Esophagus squamous epithelium (tissue), 4 donors: ENCODE results near the gene DDX28.

Source experiments
- POLR2A ChIP-seq, 4 donors: fragments of 450-650 bp; IDR thresholded peaks; one replicate each; pipeline ENCODE4 v1.6.1; 2017; ENCODE audit warnings: antibody characterized with exemption in 4 of 4, mild to moderate bottlenecking in 4 of 4, moderate library complexity in 3 of 4
- TF ChIP-seq, protein P1 (sequence below), 6 experiments: fragments of 450-650 bp in 4 of 6; fragments of 200-600 bp in 2 of 6; sonication (generic) in 2 of 6; IDR thresholded peaks; one replicate each; pipeline ENCODE4 v1.5.1; 2016 to 2019; ENCODE audit warnings: antibody characterized with exemption in 6 of 6, mild to moderate bottlenecking in 4 of 6, moderate library complexity in 4 of 6

DNA sequence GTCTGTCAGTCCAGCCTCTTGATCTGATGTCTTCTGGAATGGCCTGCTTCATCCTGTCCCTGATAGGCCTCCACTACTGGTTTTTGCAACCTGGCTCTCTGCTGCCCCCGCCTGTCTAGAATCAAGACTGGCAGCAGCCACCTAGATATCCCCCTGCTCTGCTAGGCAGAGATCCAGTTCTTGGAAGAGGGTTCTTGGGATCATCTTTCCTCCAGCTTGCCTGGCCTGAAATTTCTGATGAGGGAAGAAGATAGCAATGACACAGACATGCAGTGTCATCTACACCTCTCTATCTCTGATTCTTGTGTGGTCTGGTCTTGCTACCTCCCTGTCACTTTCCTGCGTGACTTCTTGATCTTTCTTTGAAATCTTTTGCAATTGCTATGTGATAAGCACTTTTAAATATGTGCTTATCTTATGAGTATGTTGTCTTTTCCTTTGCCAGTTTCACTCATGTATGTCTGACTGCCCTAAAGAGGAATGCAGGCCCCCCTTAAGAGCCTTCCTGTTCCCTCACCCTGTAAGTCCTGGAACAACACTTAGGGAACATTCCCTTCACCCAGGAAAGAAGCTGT lies 41.8 kb upstream of the DDX28 start:
- TF ChIP-seq, protein P1, sequence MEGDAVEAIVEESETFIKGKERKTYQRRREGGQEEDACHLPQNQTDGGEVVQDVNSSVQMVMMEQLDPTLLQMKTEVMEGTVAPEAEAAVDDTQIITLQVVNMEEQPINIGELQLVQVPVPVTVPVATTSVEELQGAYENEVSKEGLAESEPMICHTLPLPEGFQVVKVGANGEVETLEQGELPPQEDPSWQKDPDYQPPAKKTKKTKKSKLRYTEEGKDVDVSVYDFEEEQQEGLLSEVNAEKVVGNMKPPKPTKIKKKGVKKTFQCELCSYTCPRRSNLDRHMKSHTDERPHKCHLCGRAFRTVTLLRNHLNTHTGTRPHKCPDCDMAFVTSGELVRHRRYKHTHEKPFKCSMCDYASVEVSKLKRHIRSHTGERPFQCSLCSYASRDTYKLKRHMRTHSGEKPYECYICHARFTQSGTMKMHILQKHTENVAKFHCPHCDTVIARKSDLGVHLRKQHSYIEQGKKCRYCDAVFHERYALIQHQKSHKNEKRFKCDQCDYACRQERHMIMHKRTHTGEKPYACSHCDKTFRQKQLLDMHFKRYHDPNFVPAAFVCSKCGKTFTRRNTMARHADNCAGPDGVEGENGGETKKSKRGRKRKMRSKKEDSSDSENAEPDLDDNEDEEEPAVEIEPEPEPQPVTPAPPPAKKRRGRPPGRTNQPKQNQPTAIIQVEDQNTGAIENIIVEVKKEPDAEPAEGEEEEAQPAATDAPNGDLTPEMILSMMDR (IDR thresholded peaks at IDR 0.05): peak; percentile 33 to 84 (median 78)
- peak in 1 of 4 donors; percentile 19 for TF ChIP-seq POLR2A (IDR thresholded peaks at IDR 0.05)
